Measurements from ENCODE around the gene MAFG. TPM values are rescaled to one million over a fixed set of nuclear protein-coding genes. Genes with fewer than 3 reads are reported as not detected.

MAFG gene
- polyA plus RNA-seq, 1 donor from 2014 or later = 11.8 TPM

GRCh38 chr17:81951785-81952684 lies 24.5 kb upstream of the MAFG start:
- Histone ChIP-seq H3K27ac (ENCODE audit: low read length) (no peak overlapping the region), H3K27me3 (ENCODE audit: insufficient read depth, low read depth, low read length) (peaks cover under 1% of the 10 kb centered on the region), H3F3A (ENCODE audit: insufficient read depth, low read length, poor library complexity, severe bottlenecking) (no peaks in the 10 kb centered on the region), H3K36me3 (ENCODE audit: insufficient read depth, low read length) (no peaks in the 10 kb centered on the region), H3K9me2 (ENCODE audit: insufficient read depth, low read length) (no peaks in the 10 kb centered on the region), H3K4me3 (ENCODE audit: low read length) (no peak overlapping the region), H3K79me2 (replicated peaks; ENCODE audit: insufficient read depth, low read length) (no peaks in the 10 kb centered on the region), H2AFZ (ENCODE audit: low read depth, low read length) (no peak overlapping the region), H3K9me3 (ENCODE audit: low read length) (no peaks in the 10 kb centered on the region), H3K9ac (ENCODE audit: low read length) (no peak overlapping the region), H4K20me1 (ENCODE audit: insufficient read depth) (no peaks in the 10 kb centered on the region), H3K4me2 (ENCODE audit: low read length) (no peak overlapping the region)
- no peak for TF ChIP-seq RAD21 (conservative IDR thresholded peaks at IDR 0.05)
- TF ChIP-seq EP300 (conservative IDR thresholded peaks at IDR 0.05; ENCODE audit: poor library complexity, severe bottlenecking) = no peak
- TF ChIP-seq EZH2 (IDR thresholded peaks at IDR 0.05; ENCODE audit: borderline replicate concordance, insufficient read depth, low read length, poor library complexity, severe bottlenecking) = no peak
- TF ChIP-seq MXI1 (conservative IDR thresholded peaks at IDR 0.05; ENCODE audit: poor library complexity, severe bottlenecking) = no peak
- TF ChIP-seq CTCF (IDR thresholded peaks at IDR 0.05; ENCODE audit: poor library complexity, severe bottlenecking) = no peak
- TF ChIP-seq TAF1 (IDR thresholded peaks at IDR 0.05; ENCODE audit: low read depth) = no peak
- TF ChIP-seq, protein P1, sequence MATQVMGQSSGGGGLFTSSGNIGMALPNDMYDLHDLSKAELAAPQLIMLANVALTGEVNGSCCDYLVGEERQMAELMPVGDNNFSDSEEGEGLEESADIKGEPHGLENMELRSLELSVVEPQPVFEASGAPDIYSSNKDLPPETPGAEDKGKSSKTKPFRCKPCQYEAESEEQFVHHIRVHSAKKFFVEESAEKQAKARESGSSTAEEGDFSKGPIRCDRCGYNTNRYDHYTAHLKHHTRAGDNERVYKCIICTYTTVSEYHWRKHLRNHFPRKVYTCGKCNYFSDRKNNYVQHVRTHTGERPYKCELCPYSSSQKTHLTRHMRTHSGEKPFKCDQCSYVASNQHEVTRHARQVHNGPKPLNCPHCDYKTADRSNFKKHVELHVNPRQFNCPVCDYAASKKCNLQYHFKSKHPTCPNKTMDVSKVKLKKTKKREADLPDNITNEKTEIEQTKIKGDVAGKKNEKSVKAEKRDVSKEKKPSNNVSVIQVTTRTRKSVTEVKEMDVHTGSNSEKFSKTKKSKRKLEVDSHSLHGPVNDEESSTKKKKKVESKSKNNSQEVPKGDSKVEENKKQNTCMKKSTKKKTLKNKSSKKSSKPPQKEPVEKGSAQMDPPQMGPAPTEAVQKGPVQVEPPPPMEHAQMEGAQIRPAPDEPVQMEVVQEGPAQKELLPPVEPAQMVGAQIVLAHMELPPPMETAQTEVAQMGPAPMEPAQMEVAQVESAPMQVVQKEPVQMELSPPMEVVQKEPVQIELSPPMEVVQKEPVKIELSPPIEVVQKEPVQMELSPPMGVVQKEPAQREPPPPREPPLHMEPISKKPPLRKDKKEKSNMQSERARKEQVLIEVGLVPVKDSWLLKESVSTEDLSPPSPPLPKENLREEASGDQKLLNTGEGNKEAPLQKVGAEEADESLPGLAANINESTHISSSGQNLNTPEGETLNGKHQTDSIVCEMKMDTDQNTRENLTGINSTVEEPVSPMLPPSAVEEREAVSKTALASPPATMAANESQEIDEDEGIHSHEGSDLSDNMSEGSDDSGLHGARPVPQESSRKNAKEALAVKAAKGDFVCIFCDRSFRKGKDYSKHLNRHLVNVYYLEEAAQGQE (IDR thresholded peaks at IDR 0.05; ENCODE audit: borderline replicate concordance) = no peak
- no peak for TF ChIP-seq SMC3 (conservative IDR thresholded peaks at IDR 0.05; ENCODE audit: poor library complexity)
- TF ChIP-seq POLR2AphosphoS5 (IDR thresholded peaks at IDR 0.05) = no peak

GRCh38 chr17:81950501-81950900 lies 23.0 kb upstream of the MAFG start:
- no peak overlapping the region for H2AFZ ChIP-seq (ENCODE audit: low read depth, low read length)
- H3K4me2 ChIP-seq (ENCODE audit: low read length) = no peak overlapping the region
- no peaks in the 10 kb centered on the region for H3K36me3 ChIP-seq (ENCODE audit: insufficient read depth, low read length)
- no peak overlapping the region for H3K9ac ChIP-seq (ENCODE audit: low read length)
- H3K79me2 ChIP-seq (replicated peaks; ENCODE audit: insufficient read depth, low read length) = no peaks in the 10 kb centered on the region
- H3K9me2 ChIP-seq (ENCODE audit: insufficient read depth, low read length) = no peaks in the 10 kb centered on the region
- H3F3A ChIP-seq (ENCODE audit: insufficient read depth, low read length, poor library complexity, severe bottlenecking) = no peaks in the 10 kb centered on the region
- H3K4me3 ChIP-seq (ENCODE audit: low read length) = no peak overlapping the region
- H3K27me3 ChIP-seq (ENCODE audit: insufficient read depth, low read depth, low read length) = no peaks in the 10 kb centered on the region
- TF ChIP-seq EP300 (conservative IDR thresholded peaks at IDR 0.05; ENCODE audit: poor library complexity, severe bottlenecking) (no peak), TAF1 (IDR thresholded peaks at IDR 0.05; ENCODE audit: low read depth) (no peak), MXI1 (conservative IDR thresholded peaks at IDR 0.05; ENCODE audit: poor library complexity, severe bottlenecking) (no peak), RAD21 (conservative IDR thresholded peaks at IDR 0.05) (no peak), SMC3 (conservative IDR thresholded peaks at IDR 0.05; ENCODE audit: poor library complexity) (no peak), CTCF (IDR thresholded peaks at IDR 0.05; ENCODE audit: poor library complexity, severe bottlenecking) (no peak), EZH2 (IDR thresholded peaks at IDR 0.05; ENCODE audit: borderline replicate concordance, insufficient read depth, low read length, poor library complexity, severe bottlenecking) (no peak), POLR2AphosphoS5 (IDR thresholded peaks at IDR 0.05) (no peak)
- TF ChIP-seq, protein P1 (IDR thresholded peaks at IDR 0.05; ENCODE audit: borderline replicate concordance) = no peak
- H3K27ac ChIP-seq (ENCODE audit: low read length) = no peak overlapping the region
- H4K20me1 ChIP-seq (ENCODE audit: insufficient read depth) = no peaks in the 10 kb centered on the region
- H3K9me3 ChIP-seq (ENCODE audit: low read length) = no peaks in the 10 kb centered on the region
